ENCODE results near the gene TRPM2. TPM values are rescaled to one million over a fixed set of nuclear protein-coding genes. Genes with fewer than 3 reads are reported as not detected.

Gene TRPM2
- total RNA-seq, result 0.89 TPM
- 1 to 10 TPM; 1.3 to 1.9 (median 1.5) TPM for polyA plus RNA-seq (ENCODE audit: insufficient read depth in 1 of 8, insufficient read length in 8 of 8, low replicate concordance in 1 of 8)
- long read RNA-seq, donor 1, result 0 reads
- long read RNA-seq, donor 2, result 0 reads
- long read RNA-seq, donor 3, result 0 reads
- long read RNA-seq, donor 4, result 0 reads
- long read RNA-seq, donor 5, result 0 reads
- long read RNA-seq, donor 6, result 0 reads
- long read RNA-seq, donor 7, result 0 reads
- long read RNA-seq, donor 8, result 0 reads
- long read RNA-seq, donor 9, result 0 reads
- long read RNA-seq, donor 10, result 0 reads
- long read RNA-seq, donor 11, result 0 reads

DNA sequence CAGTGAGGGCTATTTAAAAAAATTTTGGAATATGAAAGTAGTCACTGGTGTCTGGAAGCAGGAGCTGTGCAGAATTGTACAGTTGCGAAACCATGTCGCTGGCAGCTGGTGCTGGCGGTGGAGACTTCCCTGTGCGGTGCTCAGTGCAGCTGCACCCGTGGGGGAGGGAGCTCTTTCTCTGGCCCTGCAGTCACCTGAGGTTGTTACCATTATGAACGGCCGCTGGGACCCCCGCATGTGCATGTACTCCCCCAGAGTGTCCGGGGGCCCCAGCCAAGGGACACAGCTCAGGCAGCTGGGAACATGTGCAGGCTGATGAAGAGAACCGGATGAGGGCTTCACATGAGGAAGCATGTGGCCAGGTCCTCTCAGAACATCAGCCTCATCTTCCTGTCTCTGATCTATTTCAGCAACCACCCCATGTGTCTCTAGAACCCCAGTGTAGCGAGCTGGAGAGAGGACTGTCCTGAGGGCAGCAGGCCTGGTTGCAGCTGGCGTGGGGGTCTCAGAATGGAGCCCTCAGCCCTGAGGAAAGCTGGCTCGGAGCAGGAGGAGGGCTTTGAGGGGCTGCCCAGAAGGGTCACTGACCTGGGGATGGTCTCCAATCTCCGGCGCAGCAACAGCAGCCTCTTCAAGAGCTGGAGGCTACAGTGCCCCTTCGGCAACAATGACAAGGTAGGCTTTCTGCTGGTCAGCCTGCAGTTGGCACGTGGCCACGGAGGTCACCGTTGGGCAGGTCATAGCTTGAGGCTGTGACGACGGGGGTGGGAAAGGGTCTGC is at the start of gene TRPM2:
TRPM2 (plus strand) TSS at position 431 of the 780 bp plus-strand sequence; CDS start at position 511, 80 bp downstream.
- Histone ChIP-seq H3K9me3 (replicated peaks; ENCODE audit: control insufficient read depth, low read depth, low read length) (no peaks in the 10 kb centered on the region), H3K4me1 (ENCODE audit: control insufficient read depth, insufficient read depth, low read length) (peaks cover 37% of the 10 kb centered on the region), H3K27ac (ENCODE audit: low read length) (peak within 1 kb of the TSS; percentile 71), H3K36me3 (ENCODE audit: control insufficient read depth, insufficient read depth, low read length) (no peaks in the 10 kb centered on the region), H3K4me3 (ENCODE audit: low read length) (peak within 1 kb of the TSS; percentile 21), H3K27me3 (ENCODE audit: control insufficient read depth, insufficient read depth, low read length) (peaks cover 56% of the 10 kb centered on the region)
- WGBS (ENCODE audit: insufficient coverage), result 55% methylated on average over 19 of the region's 21 CpGs
- peak; percentile 93 for DNase-seq

DNA sequence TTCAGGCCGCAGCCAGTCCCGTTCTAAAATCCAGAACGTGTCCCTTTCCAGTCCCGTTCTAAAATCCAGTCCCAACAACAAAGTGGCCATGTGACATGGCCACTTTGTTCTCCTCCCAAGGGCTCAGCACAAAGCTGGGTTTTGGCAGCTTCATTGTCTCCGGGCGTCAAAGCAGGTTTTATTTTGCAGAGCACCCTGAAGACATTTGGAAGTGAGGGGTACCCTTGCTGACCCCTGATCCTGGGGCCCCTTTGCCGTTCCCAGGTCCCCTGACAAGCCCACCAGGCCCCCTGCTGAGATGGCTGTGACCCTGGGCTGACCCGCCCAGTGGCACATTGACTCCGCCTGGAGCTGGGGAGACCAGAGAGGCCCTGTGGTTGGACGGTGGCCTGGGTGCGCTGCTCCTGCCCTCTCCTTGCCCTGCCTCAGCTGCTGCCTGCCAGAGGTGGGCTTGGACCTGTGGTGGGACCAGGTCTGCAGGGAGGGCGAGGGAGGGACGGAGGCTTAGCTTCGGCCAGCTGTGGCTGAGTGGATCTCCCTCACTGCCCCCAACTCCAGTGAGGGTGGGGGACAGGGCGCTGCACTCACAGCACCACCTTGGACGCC is 49.3 kb upstream of the TRPM2 start:
- H3K36me3 ChIP-seq (ENCODE audit: control insufficient read depth, insufficient read depth, low read length), result peaks cover 23% of the 10 kb centered on the region
- 36% methylated on average over 3 of the region's 16 CpGs for WGBS (ENCODE audit: insufficient coverage)
- H3K4me1 ChIP-seq (ENCODE audit: control insufficient read depth, insufficient read depth, low read length), result peaks cover 47% of the 10 kb centered on the region

DNA sequence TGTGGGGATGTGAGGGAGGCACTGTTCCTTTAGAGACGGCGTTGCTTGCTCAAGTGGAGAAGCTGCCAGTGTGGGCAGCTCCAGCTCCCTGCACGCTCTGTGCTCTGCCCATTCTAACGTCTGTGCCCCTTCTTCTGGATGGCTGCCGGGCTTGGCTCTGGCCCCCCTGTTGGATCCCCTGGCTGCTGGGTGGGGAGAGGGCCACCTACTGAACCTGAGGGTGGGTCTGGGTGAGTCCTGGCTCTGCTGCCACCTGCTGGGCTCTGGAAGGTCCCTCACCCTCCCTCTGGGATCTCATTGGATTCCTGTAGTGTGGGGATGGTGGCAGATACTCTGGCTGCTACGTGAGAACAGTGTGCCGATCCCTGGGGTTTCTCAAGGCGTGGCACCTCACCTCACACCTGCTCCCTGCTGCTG is 48.5 kb upstream of the TRPM2 start:
- Histone ChIP-seq H3K4me1 (ENCODE audit: control insufficient read depth, insufficient read depth, low read length) (peaks cover 43% of the 10 kb centered on the region), H3K27ac (ENCODE audit: low read length) (no peak overlapping the region), H3K27me3 (ENCODE audit: control insufficient read depth, insufficient read depth, low read length) (no peaks in the 10 kb centered on the region), H3K36me3 (ENCODE audit: control insufficient read depth, insufficient read depth, low read length) (peaks cover 26% of the 10 kb centered on the region), H3K4me3 (ENCODE audit: low read length) (no peak overlapping the region), H3K9me3 (replicated peaks; ENCODE audit: control insufficient read depth, low read depth, low read length) (no peaks in the 10 kb centered on the region)
- DNase-seq, result no peak
- 44% methylated on average over 8 of the region's 8 CpGs for WGBS (ENCODE audit: insufficient coverage)

More for the DNA sequence above, 49.3 kb upstream of the TRPM2 start:
- H3K4me3 ChIP-seq (ENCODE audit: low read length), result no peak overlapping the region
- H3K27me3 ChIP-seq (ENCODE audit: control insufficient read depth, insufficient read depth, low read length), result no peaks in the 10 kb centered on the region
- H3K27ac ChIP-seq (ENCODE audit: low read length), result no peak overlapping the region
- no peak for DNase-seq
- H3K9me3 ChIP-seq (replicated peaks; ENCODE audit: control insufficient read depth, low read depth, low read length), result no peaks in the 10 kb centered on the region

DNA sequence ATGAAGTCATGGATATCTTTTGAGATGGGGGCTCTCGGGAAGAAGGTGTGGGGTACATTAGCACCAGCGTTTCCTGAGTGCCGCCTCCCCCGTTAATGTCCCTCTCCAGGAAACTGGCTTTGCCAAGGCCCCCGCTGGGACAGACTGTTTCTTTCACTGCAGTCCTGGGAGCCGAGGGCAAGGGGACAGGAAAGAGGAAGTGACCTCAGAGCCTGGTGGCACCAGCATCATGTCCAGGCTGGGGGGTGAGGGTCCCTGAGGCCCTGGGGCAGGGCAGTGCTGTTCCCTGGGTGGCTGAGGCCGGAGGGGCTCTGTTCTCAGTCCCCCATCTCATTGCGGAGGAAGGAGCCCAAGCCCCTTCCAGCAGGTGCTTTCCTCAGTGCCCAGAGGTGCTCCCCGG is 47.7 kb upstream of the TRPM2 start:
- H3K4me1 ChIP-seq (ENCODE audit: control insufficient read depth, insufficient read depth, low read length), result peaks cover 41% of the 10 kb centered on the region

DNA sequence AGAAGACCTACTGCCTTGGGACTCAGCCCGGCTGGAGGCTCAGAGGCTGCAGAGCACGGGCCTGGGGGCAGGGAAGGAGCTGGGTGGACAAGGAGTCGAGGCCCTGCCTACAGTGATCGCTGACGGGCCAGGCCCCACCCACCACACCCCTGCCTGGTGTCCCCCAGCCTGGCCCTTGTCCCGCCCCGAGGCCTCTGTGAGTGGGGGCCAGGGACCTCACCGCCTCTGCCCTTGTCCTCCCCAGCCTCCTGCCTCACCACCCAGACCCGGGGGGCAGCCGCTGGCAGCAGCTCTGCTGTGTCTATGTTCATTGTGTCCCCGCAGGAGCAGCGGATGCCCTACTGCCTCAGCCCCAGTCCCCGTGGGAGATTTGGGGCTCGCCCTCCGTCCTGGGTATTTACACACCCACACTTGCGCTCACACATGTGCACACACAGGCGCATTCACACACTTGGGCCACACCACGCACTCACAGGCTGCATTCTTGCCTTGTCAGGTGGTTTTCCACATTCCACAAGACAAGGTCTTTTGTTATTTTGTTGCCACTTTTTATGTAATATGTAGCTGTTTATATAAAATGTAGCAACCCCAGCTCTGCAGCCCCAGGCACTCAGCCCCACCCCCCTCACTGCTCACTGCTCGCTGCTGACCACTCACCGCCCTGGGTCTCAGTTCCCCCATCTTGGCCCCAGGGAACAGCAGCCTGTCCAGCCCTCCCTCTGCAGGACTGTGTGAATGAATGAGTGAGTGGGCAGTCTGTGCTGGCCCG is 46.3 kb upstream of the TRPM2 start:
- H3K27me3 ChIP-seq (ENCODE audit: control insufficient read depth, insufficient read depth, low read length), result no peaks in the 10 kb centered on the region
- WGBS (ENCODE audit: insufficient coverage), result 87% methylated on average over 12 of the region's 21 CpGs
- no peak for DNase-seq
- H3K27ac ChIP-seq (ENCODE audit: low read length), result no peak overlapping the region
- peaks cover 27% of the 10 kb centered on the region for H3K4me1 ChIP-seq (ENCODE audit: control insufficient read depth, insufficient read depth, low read length)
- peaks cover 48% of the 10 kb centered on the region for H3K36me3 ChIP-seq (ENCODE audit: control insufficient read depth, insufficient read depth, low read length)
- H3K9me3 ChIP-seq (replicated peaks; ENCODE audit: control insufficient read depth, low read depth, low read length), result no peaks in the 10 kb centered on the region
- H3K4me3 ChIP-seq (ENCODE audit: low read length), result no peak overlapping the region

More for the DNA sequence above, 47.7 kb upstream of the TRPM2 start:
- no peak for DNase-seq
- Histone ChIP-seq H3K4me3 (ENCODE audit: low read length) (no peak overlapping the region), H3K9me3 (replicated peaks; ENCODE audit: control insufficient read depth, low read depth, low read length) (no peaks in the 10 kb centered on the region), H3K36me3 (ENCODE audit: control insufficient read depth, insufficient read depth, low read length) (peaks cover 34% of the 10 kb centered on the region), H3K27me3 (ENCODE audit: control insufficient read depth, insufficient read depth, low read length) (no peaks in the 10 kb centered on the region), H3K27ac (ENCODE audit: low read length) (no peak overlapping the region)
- WGBS (ENCODE audit: insufficient coverage), result 71% methylated on average over 7 of the region's 9 CpGs

DNA sequence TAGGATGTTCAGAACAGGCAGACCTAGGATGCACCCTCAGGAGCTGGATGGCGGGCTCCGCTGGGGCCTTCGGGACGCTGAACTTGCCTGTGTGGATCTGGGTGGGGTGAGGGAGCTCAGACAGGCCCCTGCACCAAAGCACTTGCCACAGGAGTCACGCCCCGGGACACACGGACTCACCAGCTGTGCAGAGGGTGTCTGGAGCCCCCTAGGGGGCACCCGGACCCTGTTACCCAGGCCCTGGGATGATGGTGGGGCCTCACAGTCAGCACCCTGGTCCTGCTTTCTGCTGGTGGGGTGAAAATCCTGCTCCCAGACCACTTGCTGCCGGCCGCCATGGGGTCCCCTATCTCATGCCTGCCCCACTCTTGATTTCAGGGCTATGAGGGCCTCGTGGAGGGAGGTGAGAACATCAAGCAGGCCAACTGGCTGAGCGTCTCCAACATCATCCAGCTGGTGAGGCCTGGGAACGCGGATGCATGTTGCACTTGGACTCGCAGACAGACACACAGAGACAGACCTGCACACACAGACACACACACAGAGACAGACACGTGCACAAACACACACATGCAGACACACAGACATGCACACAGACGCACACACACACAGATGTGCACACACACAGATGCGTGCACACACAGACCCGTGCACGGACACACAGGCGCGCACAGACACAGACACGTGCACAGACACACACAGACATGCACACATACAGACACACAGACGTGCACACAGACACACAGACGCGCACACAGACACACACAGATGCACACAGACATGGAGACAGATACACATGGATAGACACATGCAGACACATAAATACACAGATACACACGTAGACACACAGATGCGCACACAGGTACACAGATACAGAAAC is 42.6 kb upstream of the TRPM2 start:
- WGBS (ENCODE audit: insufficient coverage), result 89% methylated on average over 16 of the region's 28 CpGs
- no peak overlapping the region for H3K27ac ChIP-seq (ENCODE audit: low read length)

DNA sequence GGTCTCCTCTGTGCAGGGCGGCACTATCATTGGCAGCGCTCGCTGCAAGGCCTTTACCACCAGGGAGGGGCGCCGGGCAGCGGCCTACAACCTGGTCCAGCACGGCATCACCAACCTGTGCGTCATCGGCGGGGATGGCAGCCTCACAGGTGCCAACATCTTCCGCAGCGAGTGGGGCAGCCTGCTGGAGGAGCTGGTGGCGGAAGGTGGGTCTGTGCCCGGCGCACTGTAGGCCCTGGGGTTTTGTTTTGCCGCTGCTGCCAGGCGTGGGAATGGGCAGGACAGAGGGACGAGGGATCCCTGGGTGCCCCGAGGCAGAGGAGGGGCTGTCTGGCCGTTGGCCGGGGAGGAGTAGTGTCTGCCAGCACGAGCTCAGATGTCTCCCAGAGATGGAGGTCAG is 41.3 kb upstream of the TRPM2 start:
- H3K36me3 ChIP-seq (ENCODE audit: control insufficient read depth, insufficient read depth, low read length), result peaks cover 81% of the 10 kb centered on the region

More for the DNA sequence above, 42.6 kb upstream of the TRPM2 start:
- H3K4me1 ChIP-seq (ENCODE audit: control insufficient read depth, insufficient read depth, low read length), result peaks cover 4% of the 10 kb centered on the region
- no peaks in the 10 kb centered on the region for H3K9me3 ChIP-seq (replicated peaks; ENCODE audit: control insufficient read depth, low read depth, low read length)
- peaks cover 78% of the 10 kb centered on the region for H3K36me3 ChIP-seq (ENCODE audit: control insufficient read depth, insufficient read depth, low read length)
- H3K4me3 ChIP-seq (ENCODE audit: low read length), result no peak overlapping the region
- no peaks in the 10 kb centered on the region for H3K27me3 ChIP-seq (ENCODE audit: control insufficient read depth, insufficient read depth, low read length)
- no peak for DNase-seq

DNA sequence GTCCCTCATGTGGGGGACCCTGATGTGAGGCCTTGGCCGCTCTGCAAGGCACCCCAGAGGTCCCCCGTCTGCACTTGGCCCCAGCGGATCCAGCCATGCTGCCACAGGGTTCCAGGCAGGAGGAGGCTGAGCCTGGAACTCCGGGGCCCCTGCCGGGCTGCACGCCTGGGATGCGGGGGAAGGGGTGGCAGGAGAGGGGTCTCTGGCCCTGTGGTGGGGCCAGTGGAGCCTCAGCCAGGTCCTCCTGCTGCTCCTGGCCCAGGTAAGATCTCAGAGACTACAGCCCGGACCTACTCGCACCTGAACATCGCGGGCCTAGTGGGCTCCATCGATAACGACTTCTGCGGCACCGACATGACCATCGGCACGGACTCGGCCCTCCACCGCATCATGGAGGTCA is 40.7 kb upstream of the TRPM2 start:
- Histone ChIP-seq H3K4me3 (ENCODE audit: low read length) (no peak overlapping the region), H3K9me3 (replicated peaks; ENCODE audit: control insufficient read depth, low read depth, low read length) (no peaks in the 10 kb centered on the region), H3K27me3 (ENCODE audit: control insufficient read depth, insufficient read depth, low read length) (no peaks in the 10 kb centered on the region), H3K36me3 (ENCODE audit: control insufficient read depth, insufficient read depth, low read length) (peaks cover 75% of the 10 kb centered on the region), H3K27ac (ENCODE audit: low read length) (no peak overlapping the region), H3K4me1 (ENCODE audit: control insufficient read depth, insufficient read depth, low read length) (no peaks in the 10 kb centered on the region)
- no peak for DNase-seq
- 95% methylated on average over 18 of the region's 19 CpGs for WGBS (ENCODE audit: insufficient coverage)

More for the DNA sequence above, 41.3 kb upstream of the TRPM2 start:
- no peaks in the 10 kb centered on the region for H3K27me3 ChIP-seq (ENCODE audit: control insufficient read depth, insufficient read depth, low read length)
- no peaks in the 10 kb centered on the region for H3K4me1 ChIP-seq (ENCODE audit: control insufficient read depth, insufficient read depth, low read length)
- H3K4me3 ChIP-seq (ENCODE audit: low read length), result no peak overlapping the region
- 93% methylated on average over 22 of the region's 22 CpGs for WGBS (ENCODE audit: insufficient coverage)
- no peak for DNase-seq
- H3K9me3 ChIP-seq (replicated peaks; ENCODE audit: control insufficient read depth, low read depth, low read length), result no peaks in the 10 kb centered on the region
- no peak overlapping the region for H3K27ac ChIP-seq (ENCODE audit: low read length)

DNA sequence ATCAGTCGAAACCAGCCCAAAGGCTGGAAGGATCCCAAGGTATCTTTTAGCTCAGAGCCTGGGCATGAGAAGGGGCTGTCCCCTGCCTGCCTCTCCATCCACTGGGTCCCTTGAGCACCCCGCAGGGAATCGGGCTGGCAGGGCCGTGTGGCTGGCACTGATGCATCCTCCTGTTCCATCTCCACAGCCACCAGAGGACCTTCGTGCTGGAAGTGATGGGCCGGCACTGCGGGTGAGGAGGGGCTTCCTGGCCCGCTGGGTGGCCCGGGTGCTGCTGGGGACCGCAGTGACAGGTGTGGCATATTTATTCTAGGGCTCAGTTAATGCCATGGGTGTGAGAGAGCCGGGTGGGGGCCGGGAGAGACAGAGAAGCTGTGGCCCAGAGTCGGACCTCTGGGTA is 40.0 kb upstream of the TRPM2 start:
- Histone ChIP-seq H3K9me3 (replicated peaks; ENCODE audit: control insufficient read depth, low read depth, low read length) (no peaks in the 10 kb centered on the region), H3K36me3 (ENCODE audit: control insufficient read depth, insufficient read depth, low read length) (peaks cover 72% of the 10 kb centered on the region), H3K4me3 (ENCODE audit: low read length) (no peak overlapping the region), H3K27ac (ENCODE audit: low read length) (no peak overlapping the region), H3K4me1 (ENCODE audit: control insufficient read depth, insufficient read depth, low read length) (no peaks in the 10 kb centered on the region), H3K27me3 (ENCODE audit: control insufficient read depth, insufficient read depth, low read length) (no peaks in the 10 kb centered on the region)
- WGBS (ENCODE audit: insufficient coverage), result 88% methylated on average over 7 of the region's 13 CpGs
- no peak for DNase-seq

Measured in muscle of leg (tissue), 16 donors.